GM18519 (cell line): Measurements from ENCODE around the gene POP7.
"Not testable (repeated sequence)": the region's sequence is repeated elsewhere in the genome, so short reads cannot be mapped to it uniquely, and the experiment has no call there.

ENCODE experiments used
- ATAC-seq: cut with Tn5 transposase; IDR thresholded peaks from one replicate; pipeline ENCODE4 v1.9.1; 2021; ENCODE audit warnings: mild to moderate bottlenecking, moderate library complexity; ENCODE audit not compliant: unreplicated experiment, low FRiP score

The POP7 gene

GRCh38 chr7:100721505-100721812 lies 15.5 kb downstream of the POP7 start:
- ATAC-seq, result no peak

GRCh38 chr7:100722480-100723212 lies 16.7 kb downstream of the POP7 start:
- no peak for ATAC-seq

DNA sequence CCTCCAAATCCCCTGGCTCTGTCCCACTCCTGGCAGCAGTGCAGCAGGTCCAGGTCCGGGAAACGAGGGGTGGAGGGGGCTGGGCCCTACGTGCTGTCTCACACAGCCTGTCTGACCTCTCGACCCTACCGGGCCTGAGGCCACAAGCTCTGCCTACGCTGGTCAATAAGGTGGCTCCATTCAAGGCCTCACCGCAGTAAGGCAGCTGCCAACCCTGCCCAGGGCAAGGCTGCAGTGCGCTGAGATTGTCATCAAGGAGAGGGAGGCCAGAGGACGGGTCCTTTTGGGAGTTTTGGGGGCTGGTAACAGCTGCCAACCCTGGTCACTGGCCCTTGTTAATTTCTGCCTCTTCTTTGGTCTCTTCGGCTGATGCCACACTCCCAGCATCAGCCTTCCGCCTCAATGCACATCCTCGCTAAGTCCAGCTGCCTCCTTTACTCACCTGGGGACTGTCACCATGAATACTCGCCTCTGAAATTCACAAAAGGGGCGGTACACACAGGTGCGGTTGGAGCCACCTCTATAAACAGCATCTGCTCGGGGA lies 17.9 kb downstream of the POP7 start:
- ATAC-seq, result no peak

DNA sequence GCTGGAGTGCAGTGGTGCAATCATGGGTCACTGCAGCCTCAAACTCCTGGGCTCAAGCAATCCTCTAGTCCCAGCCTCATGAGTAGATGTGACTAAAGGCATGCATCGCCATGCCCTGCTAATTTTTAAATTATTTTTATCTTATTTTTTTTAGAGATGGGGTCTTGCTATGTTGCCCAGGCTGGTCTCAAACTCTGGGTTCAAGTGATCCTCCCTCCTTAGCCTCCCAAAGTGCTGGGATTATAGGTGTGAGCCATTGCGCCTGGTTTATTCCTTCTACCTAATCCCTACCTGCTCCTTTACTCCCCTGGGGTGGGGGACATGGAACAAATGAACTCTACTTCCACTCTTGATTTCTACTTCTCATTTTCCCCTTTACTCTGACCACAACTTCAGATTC lies 18.4 kb downstream of the POP7 start:
- not testable (repeated sequence) for ATAC-seq

GRCh38 chr7:100726996-100727761 lies 21.3 kb downstream of the POP7 start:
- no peak for ATAC-seq

GRCh38 chr7:100728196-100728595 lies 22.3 kb downstream of the POP7 start:
- ATAC-seq, result no peak

GRCh38 chr7:100730136-100730800 lies 24.3 kb downstream of the POP7 start:
- ATAC-seq, result no peak

GRCh38 chr7:100731937-100732636 lies 26.2 kb downstream of the POP7 start:
- no peak for ATAC-seq

DNA sequence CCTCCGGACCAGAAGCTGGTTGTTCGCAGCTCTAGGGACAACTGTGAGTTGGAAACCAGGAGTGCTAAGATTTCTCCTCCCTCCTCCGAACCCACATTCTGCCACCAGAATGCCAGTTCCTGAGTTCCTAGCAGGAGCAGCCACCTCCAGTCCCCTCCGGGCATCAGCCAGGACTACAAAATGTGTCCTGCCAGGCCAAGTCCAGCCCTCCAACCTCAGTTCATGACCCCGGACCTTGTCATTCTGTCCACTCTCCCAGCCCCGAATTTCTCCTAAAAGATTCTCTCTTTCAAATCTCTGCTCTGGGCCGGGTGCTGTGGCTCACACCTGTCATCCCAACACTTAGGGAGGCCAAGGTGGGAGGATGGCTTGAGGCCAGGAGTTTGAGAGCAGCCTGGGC lies 29.8 kb downstream of the POP7 start:
- no peak for ATAC-seq

DNA sequence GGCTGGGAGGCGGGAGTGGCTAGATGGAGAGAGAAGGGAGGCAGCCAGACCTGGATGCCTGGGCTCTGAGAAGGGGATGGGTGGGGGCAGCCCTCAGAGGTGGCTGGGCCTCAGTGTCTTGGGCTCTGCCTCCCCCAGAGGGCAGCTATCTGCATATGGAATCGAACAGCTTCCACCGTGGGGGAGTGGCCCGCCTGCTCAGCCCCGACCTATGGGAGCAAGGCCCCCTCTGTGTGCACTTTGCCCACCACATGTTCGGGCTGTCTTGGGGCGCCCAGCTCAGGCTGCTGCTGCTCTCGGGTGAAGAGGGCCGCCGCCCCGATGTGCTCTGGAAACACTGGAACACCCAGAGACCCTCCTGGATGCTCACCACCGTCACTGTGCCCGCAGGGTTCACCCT lies 30.8 kb downstream of the POP7 start:
- ATAC-seq, result no peak

GRCh38 chr7:100739934-100740333 lies 34.0 kb downstream of the POP7 start:
- no peak for ATAC-seq

GRCh38 chr7:100744605-100745004 lies 38.7 kb downstream of the POP7 start:
- ATAC-seq, result no peak

- no peak for ATAC-seq
Observed at GRCh38 chr7:100745184-100745583, 39.3 kb downstream of the POP7 start.

DNA sequence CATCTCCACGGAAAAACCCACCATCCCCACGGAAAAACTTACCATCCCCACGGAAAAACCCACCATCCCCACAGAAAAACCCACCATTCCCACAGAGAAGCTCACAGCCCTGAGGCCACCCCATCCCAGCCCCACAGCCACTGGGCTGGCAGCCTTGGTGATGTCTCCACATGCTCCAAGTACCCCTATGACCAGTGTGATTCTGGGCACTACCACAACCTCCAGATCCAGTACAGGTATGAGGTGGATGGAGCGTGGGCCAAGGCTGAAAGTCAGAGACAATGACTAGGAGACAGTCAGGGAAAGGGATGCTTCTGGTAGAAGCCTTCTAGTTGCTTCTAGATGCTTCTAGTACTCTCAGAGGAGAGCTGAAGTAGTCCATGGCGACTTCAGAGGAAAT lies 47.1 kb downstream of the POP7 start:
- no peak for ATAC-seq

DNA sequence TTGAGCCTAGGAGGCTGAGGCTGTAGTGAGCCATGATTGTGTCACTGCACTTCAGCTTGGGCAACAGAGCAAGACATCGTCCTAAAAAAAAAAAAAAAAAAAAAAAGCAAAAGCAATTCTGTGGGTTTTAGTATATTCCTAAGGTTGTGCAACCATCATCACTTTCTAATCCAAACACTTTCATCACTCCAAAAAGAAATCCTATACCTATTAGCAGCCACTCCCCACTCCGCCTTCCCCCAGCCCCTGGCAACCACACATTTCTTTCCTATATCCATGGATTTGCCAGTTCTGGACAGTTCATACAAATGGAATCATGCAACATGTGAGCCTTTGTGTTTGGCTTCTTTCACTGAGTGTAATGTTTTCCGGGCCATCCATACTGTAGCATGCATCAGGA lies 47.8 kb downstream of the POP7 start:
- ATAC-seq, result no peak
